DND-41 (cell line): ENCODE data around the gene DLG2.

Experiments used
- EZH2 ChIP-seq: IDR thresholded peaks from 3 replicates; pipeline ENCODE4 v1.6.1; 2012; ENCODE audit warnings: borderline replicate concordance, low read depth, mild to moderate bottlenecking, moderate library complexity, low read length, inconsistent platforms; ENCODE audit not compliant: severe bottlenecking
- TF ChIP-seq, protein P1 (sequence below): IDR thresholded peaks from 2 replicates; pipeline ENCODE4 v1.5.1; 2012; ENCODE audit warnings: borderline replicate concordance, low read length, moderate library complexity, mild to moderate bottlenecking; ENCODE audit not compliant: poor library complexity, severe bottlenecking; ENCODE audit errors: extremely low read depth

DNA sequence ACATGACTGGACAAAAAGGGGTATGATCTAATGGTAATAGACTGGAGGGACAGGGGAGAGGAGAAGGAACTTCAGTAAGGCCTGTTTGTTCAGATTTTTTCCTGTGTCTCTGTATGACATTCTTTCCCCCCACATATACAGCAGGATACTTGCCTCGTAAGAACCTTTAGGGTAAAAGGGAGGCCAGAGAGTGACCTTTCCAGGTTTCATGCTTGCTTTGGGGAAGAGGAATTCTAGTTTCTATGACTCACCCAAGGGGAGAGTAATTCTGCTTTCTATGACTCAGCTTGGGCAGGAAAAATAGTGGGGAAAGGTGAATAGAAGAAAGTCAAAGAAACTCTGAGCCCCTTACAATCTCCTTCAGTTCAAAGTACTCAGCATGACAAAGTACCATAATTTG lies 457.0 kb downstream of the DLG2 start:
- TF ChIP-seq EZH2 = no peak
- TF ChIP-seq, protein P1, sequence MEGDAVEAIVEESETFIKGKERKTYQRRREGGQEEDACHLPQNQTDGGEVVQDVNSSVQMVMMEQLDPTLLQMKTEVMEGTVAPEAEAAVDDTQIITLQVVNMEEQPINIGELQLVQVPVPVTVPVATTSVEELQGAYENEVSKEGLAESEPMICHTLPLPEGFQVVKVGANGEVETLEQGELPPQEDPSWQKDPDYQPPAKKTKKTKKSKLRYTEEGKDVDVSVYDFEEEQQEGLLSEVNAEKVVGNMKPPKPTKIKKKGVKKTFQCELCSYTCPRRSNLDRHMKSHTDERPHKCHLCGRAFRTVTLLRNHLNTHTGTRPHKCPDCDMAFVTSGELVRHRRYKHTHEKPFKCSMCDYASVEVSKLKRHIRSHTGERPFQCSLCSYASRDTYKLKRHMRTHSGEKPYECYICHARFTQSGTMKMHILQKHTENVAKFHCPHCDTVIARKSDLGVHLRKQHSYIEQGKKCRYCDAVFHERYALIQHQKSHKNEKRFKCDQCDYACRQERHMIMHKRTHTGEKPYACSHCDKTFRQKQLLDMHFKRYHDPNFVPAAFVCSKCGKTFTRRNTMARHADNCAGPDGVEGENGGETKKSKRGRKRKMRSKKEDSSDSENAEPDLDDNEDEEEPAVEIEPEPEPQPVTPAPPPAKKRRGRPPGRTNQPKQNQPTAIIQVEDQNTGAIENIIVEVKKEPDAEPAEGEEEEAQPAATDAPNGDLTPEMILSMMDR = no peak
